HG03095 (cell line): ENCODE data around the gene KIAA0232.

ENCODE experiments used
- ATAC-seq: cut with Tn5 transposase; IDR thresholded peaks from one replicate; pipeline ENCODE4 v1.9.1; 2021; ENCODE audit warnings: moderate library complexity; ENCODE audit not compliant: unreplicated experiment

Gene KIAA0232

DNA sequence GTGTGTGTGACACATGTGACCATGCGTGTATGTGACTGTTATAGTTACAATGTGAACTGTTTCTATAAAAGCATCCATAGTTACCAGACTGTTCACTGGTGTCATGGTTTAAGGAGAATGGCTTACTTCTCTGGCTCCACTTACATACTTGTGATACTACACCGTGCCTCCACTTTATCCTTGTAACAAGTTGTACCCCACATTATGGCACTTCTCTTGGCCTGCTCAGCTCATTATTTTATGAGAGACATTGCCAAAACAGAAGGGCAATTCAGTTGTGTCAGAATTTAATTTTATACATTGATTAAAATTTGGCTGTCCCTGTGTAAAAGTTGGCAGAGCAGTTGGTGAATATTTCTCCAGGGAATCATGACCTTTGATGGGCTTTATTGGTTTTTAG is 64.7 kb downstream of the KIAA0232 start:
- no peak for ATAC-seq

DNA sequence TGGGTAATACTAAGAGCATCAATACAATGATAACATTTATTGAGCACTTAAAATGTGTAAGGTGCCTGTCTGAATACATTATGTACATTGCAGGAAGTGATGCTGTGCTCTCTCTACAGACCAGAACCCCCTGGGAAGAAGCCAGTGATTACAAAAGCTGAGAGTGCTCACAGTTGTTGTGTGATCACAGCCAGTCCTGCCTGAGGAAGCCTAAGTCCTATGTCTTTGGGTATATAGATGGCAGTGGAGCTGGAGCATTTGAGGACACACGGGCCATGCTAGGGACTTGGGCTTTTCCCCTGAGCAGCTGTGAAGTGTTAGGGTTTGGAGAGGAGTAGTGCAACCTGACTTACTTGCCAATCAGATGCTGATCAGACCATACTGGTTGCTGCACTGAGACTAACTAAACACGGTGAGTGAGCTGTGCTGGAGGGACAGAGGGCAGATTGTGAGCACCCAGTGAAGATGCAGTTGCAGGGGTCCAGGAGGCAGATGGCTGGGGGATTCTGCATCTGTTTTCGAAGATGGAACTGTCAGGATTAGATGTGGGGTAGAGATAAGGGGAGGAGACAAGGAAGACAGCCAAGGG is 66.3 kb downstream of the KIAA0232 start:
- no peak for ATAC-seq

DNA sequence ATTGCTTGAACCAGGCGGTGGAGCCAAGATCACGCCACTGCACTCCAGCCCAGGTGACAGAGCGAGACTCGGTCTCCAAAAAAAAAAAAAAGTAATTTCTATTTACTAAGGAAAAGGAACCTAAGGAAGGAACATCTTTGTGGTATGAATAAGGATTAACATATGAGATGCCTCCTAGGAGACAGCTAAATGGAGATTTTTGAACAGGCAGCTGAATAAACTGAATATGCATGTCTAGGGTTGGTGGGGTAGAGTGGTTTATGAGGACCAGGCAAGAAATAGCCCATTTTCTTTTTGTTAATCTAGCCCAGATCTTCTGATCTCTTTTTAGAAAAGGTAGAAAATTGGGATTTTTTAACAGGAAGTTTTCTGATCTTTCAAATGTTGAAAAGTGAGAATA is 67.2 kb downstream of the KIAA0232 start:
- no peak for ATAC-seq

DNA sequence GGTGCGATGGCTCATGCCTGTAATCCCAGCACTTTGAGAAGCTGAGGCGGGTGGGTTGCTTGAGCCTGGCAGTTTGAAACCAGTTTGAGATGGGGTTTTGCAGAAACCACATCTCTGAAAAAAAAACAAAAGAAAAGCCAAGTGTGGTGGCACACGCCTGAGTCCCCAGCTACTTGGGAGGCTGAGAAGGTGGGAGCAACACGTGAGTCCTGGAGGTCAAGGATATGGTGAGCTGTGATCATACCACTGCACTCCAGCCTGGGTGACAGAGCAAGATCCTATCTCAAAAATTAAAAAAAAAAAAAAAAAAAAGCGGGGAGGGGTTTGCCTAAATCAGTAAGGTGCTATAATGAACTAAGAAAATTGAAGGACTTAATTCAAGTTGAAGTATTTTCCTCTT is 68.9 kb downstream of the KIAA0232 start:
- ATAC-seq: no peak

GRCh38 chr4:6851962-6852361 is 69.4 kb downstream of the KIAA0232 start:
- no peak for ATAC-seq

GRCh38 chr4:6852582-6852981 is 70.1 kb downstream of the KIAA0232 start:
- ATAC-seq: no peak

DNA sequence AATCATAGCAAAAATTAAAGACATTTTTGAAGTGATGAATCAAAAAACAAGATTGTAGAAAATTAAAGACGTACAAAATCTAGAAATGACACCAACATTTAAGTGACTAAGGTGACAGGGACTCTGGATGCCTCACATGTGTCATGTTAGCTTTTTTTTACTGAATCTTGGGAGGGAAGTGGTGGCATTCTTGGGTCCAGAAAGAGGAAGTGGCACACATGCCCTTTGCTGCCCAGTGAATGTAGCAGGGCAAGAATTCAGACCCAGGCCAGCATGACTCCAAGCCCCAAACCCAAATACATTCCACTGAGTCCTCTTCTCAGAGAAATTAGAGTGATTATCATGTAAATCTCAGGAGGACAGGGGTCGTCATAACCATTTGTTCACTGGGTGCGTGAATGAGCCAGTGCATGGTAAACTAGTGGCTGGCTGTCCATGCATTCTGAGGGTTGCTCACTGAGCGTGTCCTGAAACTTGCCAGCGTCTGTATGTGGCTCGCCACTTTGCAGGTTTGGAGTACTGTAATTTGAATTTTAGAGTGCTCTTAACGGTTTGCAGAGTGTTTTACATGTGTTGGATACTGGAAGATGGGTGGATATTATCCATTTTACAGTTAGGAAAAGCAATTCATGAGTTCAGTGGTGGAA is 71.7 kb downstream of the KIAA0232 start:
- no peak for ATAC-seq

GRCh38 chr4:6855692-6856297 is 73.3 kb downstream of the KIAA0232 start:
- ATAC-seq: peak; percentile 89

- no peak for ATAC-seq
Measured at GRCh38 chr4:6856391-6856790, 73.9 kb downstream of the KIAA0232 start.

DNA sequence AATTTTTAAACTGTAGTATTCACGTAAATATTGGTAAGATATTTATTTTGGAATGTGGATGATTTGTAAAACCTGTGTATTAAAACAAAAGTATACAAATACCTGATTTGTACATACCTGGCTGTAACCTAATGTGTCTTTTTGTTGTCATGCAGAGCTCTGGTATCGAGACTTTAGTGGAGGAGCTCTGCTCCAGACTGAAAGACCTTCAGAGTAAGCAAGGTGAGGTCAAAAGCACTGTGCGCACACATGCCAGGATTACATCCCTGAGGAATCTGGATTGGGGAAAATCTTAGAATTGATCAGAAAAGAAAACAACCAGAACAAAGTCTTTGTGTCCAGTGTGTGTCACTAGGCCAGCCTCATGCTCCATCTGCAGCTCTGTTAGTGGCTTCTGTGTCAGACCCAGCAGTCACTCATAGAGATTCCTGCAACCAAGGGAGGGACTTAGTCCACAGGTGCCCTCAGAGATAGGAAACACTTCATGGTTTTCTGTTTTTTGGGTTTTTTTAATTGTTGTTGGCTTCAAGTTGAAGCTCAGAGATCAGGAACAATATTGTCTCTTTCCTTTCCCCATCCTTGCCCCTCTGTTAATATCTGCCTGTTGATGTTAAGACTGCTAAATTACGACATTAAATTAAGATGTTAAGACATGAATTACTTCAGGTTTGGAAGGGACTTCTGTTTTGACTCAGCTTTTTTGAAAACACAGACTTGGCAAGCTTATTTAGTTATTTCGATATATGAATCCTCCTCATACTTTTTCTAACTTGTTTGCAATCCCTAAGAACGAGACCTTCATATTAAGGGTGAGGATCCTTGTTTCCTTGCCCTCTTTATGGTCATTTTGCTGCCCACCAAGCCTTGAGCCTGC is 74.7 kb downstream of the KIAA0232 start:
- ATAC-seq: no peak

DNA sequence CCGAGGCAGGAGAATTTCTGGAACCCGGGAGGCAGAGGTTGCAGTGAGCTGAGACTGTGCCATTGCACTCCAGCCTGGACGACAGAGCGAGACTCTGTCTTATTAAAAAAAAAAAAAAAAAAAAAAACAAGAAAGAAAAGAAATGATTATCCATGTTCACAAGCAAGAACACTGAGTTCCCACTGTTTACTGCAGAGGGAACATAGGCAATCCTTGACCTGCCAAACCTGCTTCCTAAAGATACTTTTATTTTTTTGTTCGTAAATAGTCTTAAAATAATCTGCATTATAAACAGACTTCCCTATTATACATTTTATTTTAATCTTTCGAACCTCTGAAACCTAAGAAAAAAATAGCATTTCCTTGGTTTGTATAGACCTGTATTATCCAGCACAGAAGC is 76.5 kb downstream of the KIAA0232 start:
- no peak for ATAC-seq

DNA sequence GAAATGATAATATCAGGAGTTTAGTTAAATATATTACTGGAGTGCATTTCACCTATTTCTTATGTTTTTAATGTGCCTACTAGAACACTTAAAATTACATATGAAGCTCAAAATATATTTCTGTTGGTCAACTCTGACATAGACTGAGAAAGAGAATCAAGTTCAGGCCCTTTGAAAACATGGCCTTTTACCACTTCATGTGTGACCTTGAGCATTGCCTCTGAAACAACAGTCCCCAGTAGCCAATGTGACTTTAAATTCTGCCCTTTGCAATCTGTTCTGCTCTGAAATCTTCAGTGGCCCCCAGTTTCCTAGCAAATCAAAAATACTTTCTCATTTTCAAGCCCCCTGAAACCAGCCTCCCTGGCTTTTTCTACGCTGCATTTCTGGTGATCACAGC is 77.0 kb downstream of the KIAA0232 start:
- no peak for ATAC-seq

GRCh38 chr4:6868386-6868785 is 85.9 kb downstream of the KIAA0232 start:
- no peak for ATAC-seq

GRCh38 chr4:6869944-6870343 is 87.4 kb downstream of the KIAA0232 start:
- ATAC-seq: no peak

GRCh38 chr4:6873291-6873690 is 90.8 kb downstream of the KIAA0232 start:
- no peak for ATAC-seq

GRCh38 chr4:6873792-6874461 is 91.4 kb downstream of the KIAA0232 start:
- ATAC-seq: no peak

DNA sequence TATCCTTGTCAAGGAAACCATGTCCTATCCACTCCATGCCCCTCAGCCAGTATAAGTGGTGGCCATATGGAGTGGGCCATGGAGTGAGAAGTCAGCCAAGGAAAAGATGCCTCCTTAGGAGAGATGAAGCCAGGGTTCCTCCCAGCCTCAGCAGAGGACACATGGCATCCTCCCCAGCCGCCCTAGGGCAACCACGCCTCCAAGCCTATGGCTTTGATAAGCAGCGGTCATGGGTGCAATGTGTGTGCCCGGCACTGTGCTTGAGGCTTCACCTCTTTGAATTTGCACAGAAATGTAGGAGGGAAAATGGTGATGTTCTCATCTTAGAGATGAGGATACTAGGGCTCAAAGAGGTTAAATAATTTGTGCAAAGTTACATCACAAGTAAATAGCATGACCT is 92.5 kb downstream of the KIAA0232 start:
- ATAC-seq: no peak

DNA sequence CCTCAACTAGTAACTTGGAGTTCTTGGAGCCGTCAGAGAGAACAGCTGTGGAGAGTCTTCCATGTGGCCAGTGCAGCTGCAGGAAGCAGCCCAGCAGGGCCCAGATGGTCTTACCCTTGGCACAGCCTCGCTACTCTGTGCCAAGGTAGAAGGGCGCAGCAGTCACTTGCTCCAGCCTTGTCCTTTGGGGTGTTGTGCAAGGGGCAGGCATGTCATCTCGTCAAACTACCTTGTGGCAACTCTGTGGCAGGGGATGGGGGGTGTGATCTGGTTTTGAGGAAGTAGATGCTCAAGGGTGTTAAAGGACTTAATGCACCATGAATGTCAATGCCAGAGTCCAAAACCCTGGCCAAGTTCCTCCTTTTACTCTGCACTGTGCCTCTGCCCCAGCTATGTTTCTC is 92.9 kb downstream of the KIAA0232 start:
- no peak for ATAC-seq

DNA sequence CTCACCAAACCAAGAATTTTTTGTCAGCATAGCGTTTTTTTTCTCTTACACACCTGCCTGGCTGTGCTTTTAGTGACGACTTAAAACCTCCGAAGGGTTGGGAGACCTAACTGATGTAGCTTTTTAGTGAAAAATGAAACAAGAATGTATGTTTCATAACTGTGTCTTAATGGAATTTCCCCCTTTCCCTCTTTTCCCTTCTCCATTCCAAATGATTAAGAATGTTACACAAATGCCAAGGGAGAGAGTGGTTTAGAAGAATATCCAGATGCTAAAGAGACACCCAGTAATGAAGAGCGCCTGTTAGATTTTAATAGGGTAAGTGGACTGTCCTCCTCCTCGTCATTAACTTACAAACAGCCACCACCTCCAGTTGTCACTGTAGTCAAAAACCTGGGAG is 93.9 kb downstream of the KIAA0232 start:
- no peak for ATAC-seq

DNA sequence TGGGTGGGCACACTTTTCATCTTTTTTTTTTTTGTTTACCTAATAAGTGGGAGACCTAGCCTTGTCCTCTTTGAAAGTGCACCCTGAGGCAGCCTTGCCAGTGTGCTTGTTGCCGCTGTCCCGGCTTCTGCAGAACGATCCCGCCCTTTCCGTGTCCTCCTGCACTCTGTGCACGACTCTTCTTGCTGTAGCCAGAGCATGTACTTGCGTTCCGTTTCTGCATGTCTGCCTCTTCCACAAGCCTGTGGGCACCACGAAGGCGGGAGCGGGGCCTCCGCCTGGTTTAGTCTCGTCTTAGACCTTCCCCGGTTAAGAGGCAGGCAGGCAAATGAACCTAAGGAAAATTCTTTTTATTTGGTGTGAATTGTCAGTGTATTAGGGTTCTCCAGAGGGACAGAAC is 94.5 kb downstream of the KIAA0232 start:
- ATAC-seq: no peak

DNA sequence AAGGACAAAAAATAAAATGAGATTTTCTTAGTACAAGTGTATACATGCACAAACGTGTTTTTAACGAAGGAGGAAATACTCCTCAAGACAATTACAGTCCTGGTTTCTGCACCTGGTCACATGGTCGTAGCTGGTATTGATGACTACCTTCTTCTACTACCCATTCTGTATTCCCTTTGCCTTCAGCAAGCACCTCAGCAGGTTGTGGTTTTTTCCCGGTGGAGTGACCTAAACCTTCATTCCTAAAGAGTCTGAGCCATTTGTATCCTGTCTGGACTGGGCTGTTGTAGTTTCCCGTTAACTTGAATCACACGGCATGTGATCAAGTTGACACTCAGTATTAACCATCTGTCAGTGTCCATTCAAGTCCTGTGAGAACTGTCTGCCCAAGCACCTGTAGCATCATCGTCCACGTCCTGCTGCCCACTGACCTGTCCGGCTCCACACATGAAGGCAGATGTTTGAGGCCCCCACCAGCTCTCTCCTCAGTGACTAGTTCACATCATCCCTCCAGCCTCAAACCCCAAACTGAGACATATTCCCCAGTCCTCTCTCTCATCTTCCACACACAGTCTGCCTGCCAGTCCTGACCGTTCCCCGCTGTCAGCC is 96.0 kb downstream of the KIAA0232 start:
- ATAC-seq: no peak
